D721Med (cell line): ENCODE results near the gene POLQ.

ENCODE experiments used
- DNase-seq: peaks from one replicate; pipeline ENCODE4 v3.0.0; 2011; ENCODE audit warnings: low spot score; ENCODE audit not compliant: insufficient read length
- FAIRE-seq: peaks from 2 replicates; lab custom pipeline; 2011; peaks lifted over from hg19 to GRCh38; lab: Jason Lieb, UNC
- CTCF ChIP-seq: IDR thresholded peaks from 2 replicates; pipeline ENCODE4 v1.5.1; 2012; ENCODE audit warnings: mild to moderate bottlenecking, control low read depth; ENCODE audit not compliant: insufficient read depth; ENCODE audit errors: missing control alignments

POLQ gene

GRCh38 chr3:121542924-121543323 is 2.9 kb downstream of the POLQ start:
- DNase-seq: no peak
- no peak for FAIRE-seq
- no peak for TF ChIP-seq CTCF

GRCh38 chr3:121531269-121531668 is 14.5 kb downstream of the POLQ start:
- FAIRE-seq (no peak), DNase-seq (no peak)
- no peak for TF ChIP-seq CTCF

GRCh38 chr3:121529308-121529707 is 16.5 kb downstream of the POLQ start:
- peak; percentile 69 for FAIRE-seq
- TF ChIP-seq CTCF: peak; percentile 37

GRCh38 chr3:121520510-121520909 is 25.3 kb downstream of the POLQ start:
- TF ChIP-seq CTCF: no peak
- no peak for DNase-seq
- FAIRE-seq: no peak

More at GRCh38 chr3:121529308-121529707, 16.5 kb downstream of the POLQ start:
- DNase-seq: no peak

- no peak for DNase-seq
- no peak for FAIRE-seq
- no peak for TF ChIP-seq CTCF
Observed at GRCh38 chr3:121517953-121518655, 27.7 kb downstream of the POLQ start.

GRCh38 chr3:121515862-121516261 is 29.9 kb downstream of the POLQ start:
- FAIRE-seq: no peak
- TF ChIP-seq CTCF: no peak

GRCh38 chr3:121515313-121515712 is 30.5 kb downstream of the POLQ start:
- TF ChIP-seq CTCF: no peak
- no peak for FAIRE-seq
- DNase-seq: no peak

More at GRCh38 chr3:121515862-121516261, 29.9 kb downstream of the POLQ start:
- no peak for DNase-seq
